LNCaP clone FGC (cell line): ENCODE results near the gene DGCR2.
"Not testable (repeated sequence)": the region's sequence is repeated elsewhere in the genome, so short reads cannot be mapped to it uniquely, and the experiment has no call there.

Source experiments
- DNase-seq: peaks from one replicate; pipeline ENCODE4 v3.0.0-alpha.2; 2011; ENCODE audit warnings: low read depth
- H3K4me3 ChIP-seq: 2 replicates; pipeline ENCODE4 v1.5.1; 2011; ENCODE audit warnings: mild to moderate bottlenecking, low read depth, low read length, control low read depth
- CTCF ChIP-seq: IDR thresholded peaks from 2 replicates; pipeline ENCODE4 v1.5.1; 2012; ENCODE audit warnings: mild to moderate bottlenecking; ENCODE audit not compliant: control insufficient read depth, insufficient read depth; ENCODE audit errors: extremely low read depth

Gene DGCR2

GRCh38 chr22:19027371-19028059, 94.7 kb downstream of the DGCR2 start:
- DNase-seq, H3K4me3 ChIP-seq: not testable (repeated sequence)

DNA sequence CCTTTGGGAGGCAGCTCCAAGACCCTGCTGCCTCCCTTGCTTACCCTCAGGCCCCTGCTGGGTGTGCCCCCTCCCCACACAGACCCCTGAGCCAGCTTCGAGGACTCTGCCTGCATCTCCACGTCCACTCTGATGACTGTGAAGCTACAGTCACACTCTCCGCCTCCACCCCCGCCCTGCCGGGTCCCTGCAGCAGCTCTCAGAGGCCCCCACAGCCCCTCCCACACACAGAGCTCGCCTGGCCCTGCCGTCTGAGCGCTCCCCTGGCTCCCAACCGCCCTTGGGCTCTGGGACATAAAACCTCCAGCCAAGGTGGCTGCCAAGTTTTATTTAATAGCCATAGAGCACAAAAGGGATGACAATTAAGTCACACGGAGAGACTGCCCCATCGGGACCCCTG, 96.1 kb downstream of the DGCR2 start:
- not testable (repeated sequence) for DNase-seq, H3K4me3 ChIP-seq

DNA sequence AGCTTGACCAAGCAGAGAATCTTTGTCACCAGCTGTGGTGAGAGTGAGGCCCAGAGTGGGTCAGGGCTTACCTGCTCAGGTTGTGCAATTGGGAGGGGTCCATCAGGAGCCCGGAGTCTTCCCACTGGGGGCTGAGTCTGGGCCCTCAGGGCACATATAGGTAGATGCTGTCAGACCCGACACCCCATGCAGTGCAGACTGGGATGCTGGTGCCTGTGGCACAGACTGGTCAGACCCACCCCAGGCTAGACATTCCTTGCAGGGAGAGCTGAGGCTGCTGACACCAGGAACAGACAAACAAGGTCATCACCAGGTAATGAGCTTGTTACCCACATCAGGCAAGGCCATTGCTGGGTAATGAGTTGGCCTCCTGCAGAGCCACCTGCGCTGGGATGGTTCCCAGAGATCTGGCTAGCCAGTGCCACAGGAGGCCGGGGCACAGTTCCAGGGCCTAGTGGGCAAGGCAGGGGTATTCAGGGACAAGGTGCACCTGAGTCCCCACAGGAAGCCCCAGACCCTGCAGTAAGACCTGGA, 97.2 kb downstream of the DGCR2 start:
- not testable (repeated sequence) for H3K4me3 ChIP-seq
- DNase-seq = peak; percentile 19

DNA sequence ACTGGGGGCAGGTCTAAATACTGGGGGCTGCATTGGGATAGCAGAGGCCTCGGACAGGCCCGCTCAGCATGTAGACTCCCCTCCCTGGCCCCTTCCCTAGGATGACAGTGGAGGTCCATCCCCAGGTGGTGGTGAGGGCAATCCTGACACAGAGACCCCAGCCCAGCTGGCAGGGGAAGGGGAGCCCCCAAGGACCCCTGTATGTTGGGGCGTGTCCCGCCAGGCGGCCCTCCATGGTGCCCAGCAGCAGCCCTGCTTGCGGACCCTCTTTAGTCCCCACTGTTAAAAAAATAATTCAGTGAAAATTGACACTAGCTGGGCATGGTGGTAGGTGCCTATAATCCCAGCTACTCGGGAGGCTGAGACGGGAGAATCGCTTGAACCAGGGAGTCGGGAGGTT, 98.3 kb downstream of the DGCR2 start:
- not testable (repeated sequence) for DNase-seq, H3K4me3 ChIP-seq

DNA sequence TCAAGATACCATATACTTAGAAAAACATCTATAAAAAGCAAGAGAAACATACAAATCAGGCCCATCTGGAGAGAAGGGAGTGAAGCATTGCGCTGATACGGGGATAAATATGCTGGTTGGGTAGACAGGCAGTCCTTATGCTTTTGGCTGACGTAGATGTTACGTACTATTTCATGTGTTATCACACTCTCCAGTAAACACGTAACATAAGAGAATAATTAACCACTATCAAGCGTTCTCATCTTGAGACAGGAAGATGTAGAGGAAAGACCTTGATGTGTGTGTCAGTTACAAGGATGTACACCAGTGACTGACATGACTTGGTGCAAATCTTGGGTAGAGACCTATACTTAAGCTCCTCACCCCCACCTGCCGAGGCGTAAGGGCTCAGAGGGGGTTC, 99.5 kb downstream of the DGCR2 start:
- TF ChIP-seq CTCF = no peak
- no peak for DNase-seq

GRCh38 chr22:19019679-19020032, 102.6 kb downstream of the DGCR2 start:
- TF ChIP-seq CTCF = no peak
- no peak for DNase-seq
- no peak overlapping the region for H3K4me3 ChIP-seq

More for the DNA sequence above, 99.5 kb downstream of the DGCR2 start:
- H3K4me3 ChIP-seq = no peak overlapping the region

GRCh38 chr22:19019029-19019678, 103.1 kb downstream of the DGCR2 start:
- H3K4me3 ChIP-seq = no peak overlapping the region
- TF ChIP-seq CTCF = no peak
- no peak for DNase-seq

DNA sequence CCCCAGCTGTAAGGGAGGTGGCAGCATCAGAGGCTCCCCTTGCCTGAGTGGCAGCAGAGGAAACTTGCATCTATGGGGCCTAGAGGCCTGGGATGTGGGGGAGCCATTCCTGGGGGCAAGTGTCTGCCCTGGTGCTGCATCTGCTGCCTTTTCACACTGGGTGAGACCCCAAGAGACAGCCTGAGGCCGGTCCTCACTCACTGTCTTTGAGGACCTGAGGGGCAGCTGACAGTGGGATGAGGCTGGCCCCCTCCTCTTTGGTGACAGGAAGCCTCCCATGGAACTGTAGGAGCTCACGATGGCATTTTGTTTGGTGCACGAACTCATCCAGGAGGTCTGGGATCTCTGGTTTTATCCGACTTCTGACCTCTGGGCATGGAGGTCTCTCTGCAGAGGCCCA, 104.0 kb downstream of the DGCR2 start:
- no peak overlapping the region for H3K4me3 ChIP-seq
- no peak for DNase-seq
- no peak for TF ChIP-seq CTCF

DNA sequence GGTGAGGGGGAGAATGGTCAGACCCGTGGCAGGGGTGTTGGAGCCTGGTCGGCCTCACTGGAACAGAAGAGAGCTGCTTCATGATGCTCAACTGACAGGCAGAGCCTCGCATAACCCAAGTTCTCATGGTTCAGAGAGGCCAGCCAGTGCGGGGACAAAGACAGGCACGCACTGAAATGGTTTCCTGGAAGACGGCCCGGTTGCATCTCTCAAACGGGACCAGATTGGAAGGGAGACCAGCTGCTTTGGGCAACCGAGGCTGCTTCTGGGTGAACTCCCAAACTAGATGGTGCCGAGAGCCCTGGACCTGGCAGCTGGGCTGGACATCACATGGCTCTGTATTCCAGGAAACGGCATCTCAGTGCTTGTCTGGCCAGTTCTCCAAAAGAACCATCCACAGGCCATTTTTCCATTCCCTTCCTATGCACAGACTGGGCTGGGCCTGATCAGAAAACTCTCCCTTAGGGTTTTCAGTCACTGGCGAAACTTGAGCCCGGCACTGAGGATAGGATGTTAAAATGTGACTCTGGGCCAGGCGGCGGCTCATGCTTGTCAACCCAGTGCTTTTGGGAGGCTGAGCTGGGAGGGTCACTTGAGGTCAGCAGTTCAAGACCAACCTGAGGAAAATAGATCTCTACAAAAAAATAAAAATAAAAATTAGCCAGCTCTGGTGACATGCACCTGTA, 106.0 kb downstream of the DGCR2 start:
- H3K4me3 ChIP-seq = no peak overlapping the region
- DNase-seq = no peak
- no peak for TF ChIP-seq CTCF
